GM12892 (cell line): Measurements from ENCODE around the gene FANCE.

ENCODE experiments used
- POLR2A ChIP-seq: IDR thresholded peaks from 2 replicates; pipeline ENCODE4 v1.6.1; 2011; ENCODE audit warnings: low read depth, low read length, control low read depth
- POLR2AphosphoS5 ChIP-seq: IDR thresholded peaks from 2 replicates; pipeline ENCODE4 v1.6.1; 2011; ENCODE audit warnings: low read depth, low read length, control low read depth

DNA sequence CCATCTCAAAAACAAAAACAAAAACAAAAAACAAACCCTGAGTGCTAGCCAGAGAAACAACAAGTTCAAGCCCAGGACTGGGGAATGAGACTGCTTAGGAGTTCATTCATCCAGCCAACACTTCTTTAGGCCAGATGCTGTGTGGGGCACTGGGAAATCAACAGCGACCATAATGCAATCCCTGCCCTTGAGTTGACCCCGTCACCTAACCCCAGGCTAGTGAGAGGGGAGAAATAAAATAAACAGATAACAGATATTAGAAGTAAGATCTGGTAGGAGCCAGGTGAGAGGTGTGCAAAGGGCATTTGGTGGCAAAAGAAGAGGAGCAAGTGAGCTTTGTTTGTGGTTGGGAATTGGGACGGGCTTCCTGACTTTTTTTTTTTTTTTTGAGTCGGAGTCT is 11.2 kb downstream of the FANCE start:
- TF ChIP-seq POLR2AphosphoS5 (no peak), POLR2A (no peak)
